Right forelimb (tissue), 1 donor: Measurements from ENCODE around the gene TAS2R50.

Experiments
- DNase-seq: peaks from one replicate; pipeline ENCODE4 v3.0.0-alpha.2; 2018

Gene TAS2R50

DNA sequence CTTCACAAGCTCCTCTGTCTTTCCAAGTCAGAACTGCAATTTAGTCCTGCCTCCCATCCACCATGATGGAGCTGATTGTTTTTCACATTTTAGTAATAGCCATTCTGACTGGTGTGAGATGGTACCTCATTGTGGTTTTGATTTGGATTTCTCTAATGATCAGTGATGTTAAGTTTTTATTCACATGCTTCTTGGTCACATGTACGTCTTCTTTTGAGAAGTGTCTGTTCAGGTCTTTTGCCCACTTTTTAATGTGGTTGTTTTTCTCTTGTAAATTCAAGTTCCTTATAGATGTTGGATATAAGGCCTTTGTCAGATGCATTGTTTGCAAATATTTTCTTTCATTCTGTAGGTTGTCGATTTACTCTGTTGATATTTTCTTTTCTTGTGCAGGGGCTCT lies 43.5 kb downstream of the TAS2R50 start:
- no peak for DNase-seq

DNA sequence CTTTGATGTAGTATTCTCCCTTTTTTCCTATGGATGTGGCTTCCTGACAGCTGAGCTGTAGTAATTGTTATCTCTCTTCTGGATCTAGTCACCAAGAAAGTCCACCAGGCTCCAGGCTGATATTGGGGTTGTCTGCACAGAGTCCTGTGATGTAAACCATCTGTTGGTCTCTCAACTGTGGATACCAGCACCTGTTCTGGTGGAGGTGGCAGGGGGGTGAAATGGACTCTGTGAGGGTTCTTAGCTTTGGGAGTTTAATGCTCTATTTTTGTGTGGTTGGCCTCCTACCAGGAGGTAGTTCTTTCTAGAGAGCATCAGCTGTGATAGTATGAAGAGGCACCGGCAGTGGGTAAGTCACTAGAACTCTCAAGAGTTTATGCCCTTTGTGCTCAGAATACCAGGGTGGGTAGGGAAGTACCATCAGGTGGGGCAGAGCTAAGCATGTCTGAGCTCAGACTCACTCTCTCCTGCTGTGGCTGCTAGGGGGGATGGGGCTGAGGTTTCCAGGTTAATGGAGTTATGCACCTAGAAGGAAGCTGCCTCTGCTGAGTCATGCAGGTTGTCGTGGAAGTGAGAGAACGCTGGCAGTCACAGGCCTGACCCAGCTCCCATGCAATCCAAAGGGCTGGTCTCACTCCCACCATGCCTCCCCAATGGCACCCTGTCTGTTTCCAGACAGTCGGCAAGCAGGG lies 44.6 kb downstream of the TAS2R50 start:
- no peak for DNase-seq

DNA sequence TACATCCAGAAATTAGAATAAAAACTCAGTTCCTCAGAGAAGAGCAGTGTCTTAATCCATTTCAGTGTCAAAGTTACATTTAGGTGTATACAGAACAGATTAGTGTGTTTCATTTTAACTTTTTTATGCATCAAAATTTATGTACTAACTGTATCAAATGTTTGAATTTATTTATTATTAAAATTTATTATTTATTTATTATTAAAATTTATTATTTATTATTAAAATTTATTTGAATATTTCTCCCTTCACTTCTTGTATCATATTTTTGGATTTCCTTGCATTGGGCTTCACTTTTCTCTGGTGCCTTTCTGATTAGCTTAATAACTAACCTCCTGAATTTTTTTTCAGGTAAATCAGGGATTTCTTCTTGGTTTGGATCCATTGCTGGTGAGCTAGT lies 45.3 kb downstream of the TAS2R50 start:
- DNase-seq, result no peak

DNA sequence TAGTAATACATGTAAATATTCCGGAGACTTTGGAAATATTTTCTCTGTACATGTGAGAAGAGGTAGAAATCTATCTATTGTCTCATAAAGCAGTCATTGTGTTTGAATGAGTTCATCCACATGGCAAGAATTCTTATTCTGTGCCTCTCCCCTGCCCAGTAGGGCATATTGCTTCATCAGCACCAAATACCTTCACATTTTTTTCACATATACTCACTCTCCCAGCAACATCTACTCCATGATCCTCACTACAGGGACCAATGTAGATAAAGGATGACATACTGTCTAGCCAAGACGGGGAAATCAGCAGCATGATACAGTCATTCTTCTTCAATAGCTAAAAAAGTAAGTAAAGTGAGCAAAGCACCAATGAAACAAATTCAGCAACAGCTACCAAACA lies 46.3 kb downstream of the TAS2R50 start:
- no peak for DNase-seq

DNA sequence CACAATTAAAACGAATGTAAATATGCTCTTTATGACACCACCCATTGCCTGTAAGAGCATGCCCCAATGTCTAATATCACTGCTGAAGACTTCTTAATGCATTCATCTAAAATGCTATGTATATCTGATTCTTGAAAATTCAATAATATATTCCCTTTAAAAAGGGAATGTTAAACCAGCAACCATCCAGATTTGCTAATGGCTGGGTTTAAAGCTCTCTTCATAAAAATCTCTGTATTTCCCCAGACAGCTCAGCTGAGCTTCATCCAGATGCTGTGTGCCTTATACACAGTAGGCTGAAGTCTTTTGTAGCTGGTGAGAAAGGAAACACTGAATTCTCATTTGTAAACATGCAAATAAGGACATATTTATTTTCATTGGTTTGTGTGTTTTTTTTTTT lies 47.5 kb downstream of the TAS2R50 start, which contains the start of gene TAS2R14:
TAS2R14 (minus strand) TSS at position 101 of the 400 bp plus-strand sequence; CDS start at position 45, 56 bp downstream.
- DNase-seq, result no peak

DNA sequence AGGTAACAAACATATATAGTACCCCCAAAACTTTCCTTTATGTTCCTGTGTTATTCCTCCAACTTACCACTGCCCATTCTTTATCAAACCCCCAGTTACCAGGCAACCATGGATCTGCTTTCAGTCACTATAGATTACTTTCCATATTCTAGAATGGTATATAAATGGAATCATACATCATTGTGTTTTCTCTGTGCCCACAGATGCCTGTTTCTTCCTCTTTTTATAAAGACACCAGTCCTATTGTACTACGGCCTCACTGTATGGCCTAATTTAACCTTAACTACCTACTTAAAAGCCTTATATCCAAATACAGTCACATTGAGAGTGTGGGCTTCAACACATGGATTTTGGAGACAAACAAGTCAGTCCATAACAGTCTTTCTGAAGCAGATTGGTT lies 50.2 kb downstream of the TAS2R50 start:
- DNase-seq, result no peak
